Activated effector memory CD4-positive, alpha-beta T cell treated with Interleukin-2 at 50 U/mL for 16 hours (primary cell): ENCODE measurements around the gene PIP4K2C.
"Not testable (repeated sequence)": the region's sequence is repeated elsewhere in the genome, so short reads cannot be mapped to it uniquely, and the experiment has no call there.

ENCODE experiments used
- DNase-seq: peaks from one replicate; pipeline ENCODE4 v3.0.0-alpha.2; 2020

Gene PIP4K2C

GRCh38 chr12:57641699-57642442 lies 50.9 kb downstream of the PIP4K2C start:
- DNase-seq, result no peak

GRCh38 chr12:57645990-57646658 lies 55.1 kb downstream of the PIP4K2C start:
- not testable (repeated sequence) for DNase-seq

- DNase-seq, result not testable (repeated sequence)
These were observed 55.7 kb downstream of the PIP4K2C start for GRCh38 chr12:57646659-57647049.
